HG02970 (cell line): ENCODE measurements around the gene NAA40.

Experiments used
- ATAC-seq: cut with Tn5 transposase; IDR thresholded peaks from one replicate; pipeline ENCODE4 v1.9.1; 2021; ENCODE audit warnings: mild to moderate bottlenecking, moderate library complexity, moderate number of reproducible peaks; ENCODE audit not compliant: unreplicated experiment, low FRiP score

NAA40 gene

GRCh38 chr11:63938479-63939396, at the start of gene NAA40:
Gene NAA40 (plus strand): TSS chr11:63939002. CDS start chr11:63939097, 95 bp downstream.
- ATAC-seq: peak; percentile 97

DNA sequence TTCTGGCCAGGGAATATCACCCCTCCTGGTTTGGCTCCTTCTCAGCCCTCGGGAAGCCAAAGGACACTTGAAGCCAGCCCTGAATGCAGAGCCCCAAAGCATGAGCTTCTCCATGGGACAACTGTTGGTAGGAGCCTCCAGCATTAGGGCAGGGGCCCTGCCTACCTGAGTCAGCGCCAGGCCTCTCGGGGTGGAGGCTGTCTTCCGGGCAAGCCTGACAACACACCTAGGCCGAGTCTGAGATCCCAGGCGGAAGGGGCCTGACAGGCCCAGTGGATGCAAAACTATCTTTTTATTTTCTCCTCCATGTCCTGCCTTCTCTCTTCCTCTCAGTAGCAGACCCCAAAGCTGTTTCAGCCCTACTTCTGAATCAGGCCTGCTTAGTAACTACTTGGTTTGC, 49.5 kb upstream of the NAA40 start:
- no peak for ATAC-seq

GRCh38 chr11:63890368-63890767, 48.4 kb upstream of the NAA40 start:
- ATAC-seq: no peak

GRCh38 chr11:63892228-63892627, 46.6 kb upstream of the NAA40 start:
- ATAC-seq: no peak

- ATAC-seq: no peak
Observed at GRCh38 chr11:63893355-63893754, 45.4 kb upstream of the NAA40 start.

- ATAC-seq: no peak
Observed at GRCh38 chr11:63896071-63896470, 42.7 kb upstream of the NAA40 start.

DNA sequence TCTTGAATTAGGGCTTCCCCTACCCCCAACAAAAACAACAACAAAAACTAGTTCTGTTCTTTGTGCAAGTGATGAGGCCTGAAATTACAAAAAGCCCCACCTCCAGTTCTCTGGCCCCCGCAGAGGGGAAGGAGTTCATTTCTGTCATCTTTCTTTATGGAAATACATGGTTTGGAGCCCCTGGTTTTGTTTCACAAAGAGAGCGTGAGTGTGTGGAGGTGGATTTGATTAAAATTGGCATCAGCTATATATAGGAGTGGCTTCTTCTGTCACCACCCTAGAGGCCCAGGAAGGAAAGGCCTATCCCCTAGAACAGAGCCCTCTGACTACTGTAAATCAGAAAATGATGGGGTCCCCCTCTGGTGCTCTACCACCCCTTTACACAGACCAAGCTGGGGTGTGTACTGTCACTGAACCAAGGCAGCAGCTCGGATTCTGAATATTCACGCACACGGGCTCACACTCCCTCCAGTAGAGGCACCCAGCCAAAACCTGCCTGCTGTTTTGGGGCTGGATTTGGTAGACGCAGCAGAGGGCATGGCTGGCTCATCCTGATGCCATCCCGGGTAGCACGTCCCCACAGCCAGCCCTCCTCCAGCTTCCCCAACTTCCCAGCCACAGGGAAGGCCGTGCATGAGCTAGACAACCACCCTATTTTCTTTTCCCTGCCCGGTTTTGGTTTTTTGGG, 41.2 kb upstream of the NAA40 start:
- ATAC-seq: no peak

DNA sequence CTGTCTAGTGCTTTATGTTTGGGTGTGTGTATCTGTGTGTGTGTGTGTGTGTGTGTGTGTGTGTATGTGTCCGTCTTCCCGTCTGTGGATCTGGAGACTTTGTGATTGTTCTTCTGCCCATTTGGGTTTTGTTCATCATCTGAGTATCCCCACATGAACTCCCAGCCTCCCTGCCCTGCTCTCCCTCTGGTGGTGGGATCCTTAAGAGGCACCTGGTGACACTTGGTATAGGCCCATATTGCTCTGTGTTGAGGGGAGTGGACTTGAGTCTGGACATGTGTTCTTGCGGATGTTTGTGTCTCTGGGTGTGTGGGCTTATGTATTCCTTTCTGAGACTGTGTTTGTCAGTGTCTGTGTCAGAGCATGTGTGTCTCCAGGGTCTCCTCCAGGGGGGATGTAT, 37.1 kb upstream of the NAA40 start:
- no peak for ATAC-seq

DNA sequence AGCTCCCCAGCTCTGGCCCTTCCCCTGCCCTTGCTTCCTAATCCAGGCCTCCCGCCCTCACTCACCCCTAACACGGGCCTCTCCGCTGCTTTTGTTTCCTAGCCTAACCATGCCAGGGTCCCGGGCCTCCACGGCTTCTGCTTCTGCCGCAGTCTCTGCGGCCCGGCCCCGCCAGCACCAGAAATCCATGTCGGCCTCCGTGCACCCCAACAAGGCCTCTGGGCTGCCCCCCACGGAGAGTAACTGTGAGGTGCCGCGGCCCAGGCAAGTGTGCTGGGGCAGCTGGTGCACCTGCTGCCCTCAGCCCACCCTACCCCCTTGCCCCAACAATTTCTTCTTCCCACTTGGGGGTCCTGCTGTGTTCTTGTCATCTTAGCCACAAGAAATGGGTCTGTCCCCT, 34.9 kb upstream of the NAA40 start:
- no peak for ATAC-seq

DNA sequence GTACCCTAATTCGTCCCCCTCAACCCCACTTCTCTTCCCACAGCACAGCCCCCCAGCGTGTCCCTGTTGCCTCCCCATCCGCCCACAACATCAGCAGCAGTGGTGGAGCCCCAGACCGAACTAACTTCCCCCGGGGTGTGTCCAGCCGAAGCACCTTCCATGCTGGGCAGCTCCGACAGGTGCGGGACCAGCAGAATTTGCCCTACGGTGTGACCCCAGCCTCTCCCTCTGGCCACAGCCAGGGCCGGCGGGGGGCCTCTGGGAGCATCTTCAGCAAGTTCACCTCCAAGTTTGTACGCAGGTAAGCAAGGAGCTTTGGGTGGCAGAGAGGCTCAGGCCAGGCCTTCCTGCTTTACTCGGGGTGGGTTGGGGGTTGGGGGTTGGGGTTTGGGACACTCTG, 34.1 kb upstream of the NAA40 start:
- no peak for ATAC-seq

- no peak for ATAC-seq
Observed at GRCh38 chr11:63905179-63905578, 33.6 kb upstream of the NAA40 start.

DNA sequence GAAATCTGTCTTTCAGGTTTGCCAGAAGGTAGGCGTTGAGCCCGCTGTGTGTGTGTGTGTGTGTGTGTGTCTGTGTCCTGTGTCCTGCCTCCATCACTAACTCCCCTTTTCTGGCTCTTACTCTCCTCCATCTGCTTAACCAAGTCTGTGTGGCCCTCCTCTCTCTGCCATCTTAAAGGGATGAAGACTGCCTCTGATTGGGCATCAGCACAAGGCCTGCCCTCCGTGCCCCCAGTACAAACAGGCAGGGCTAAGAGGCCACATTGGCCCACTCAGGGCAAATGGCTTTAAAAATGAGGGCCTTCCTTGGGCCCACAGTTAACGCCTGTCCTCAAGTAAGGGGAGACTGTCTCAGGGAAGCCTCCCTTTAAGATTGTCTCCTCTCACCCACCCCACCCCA, 32.7 kb upstream of the NAA40 start:
- ATAC-seq: no peak

DNA sequence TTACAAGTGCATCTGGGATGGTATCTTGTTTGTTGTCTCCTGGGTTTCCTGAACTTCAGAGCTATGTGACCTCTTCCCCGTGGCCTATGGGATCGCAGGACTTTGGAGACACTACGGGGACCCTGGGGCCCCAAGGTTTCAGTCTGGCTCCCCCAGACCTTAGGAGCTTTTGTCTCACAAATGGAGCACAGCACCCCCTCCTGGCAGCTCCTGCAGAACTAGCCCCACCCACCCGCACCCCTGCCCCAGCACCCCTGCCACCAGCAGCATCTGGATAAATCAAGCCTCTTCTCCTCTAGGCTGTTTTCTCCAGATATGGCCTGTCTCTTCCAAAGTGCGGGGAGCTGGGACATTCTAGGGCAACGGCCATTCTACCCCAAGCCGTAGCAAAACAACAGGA, 32.2 kb upstream of the NAA40 start:
- no peak for ATAC-seq

DNA sequence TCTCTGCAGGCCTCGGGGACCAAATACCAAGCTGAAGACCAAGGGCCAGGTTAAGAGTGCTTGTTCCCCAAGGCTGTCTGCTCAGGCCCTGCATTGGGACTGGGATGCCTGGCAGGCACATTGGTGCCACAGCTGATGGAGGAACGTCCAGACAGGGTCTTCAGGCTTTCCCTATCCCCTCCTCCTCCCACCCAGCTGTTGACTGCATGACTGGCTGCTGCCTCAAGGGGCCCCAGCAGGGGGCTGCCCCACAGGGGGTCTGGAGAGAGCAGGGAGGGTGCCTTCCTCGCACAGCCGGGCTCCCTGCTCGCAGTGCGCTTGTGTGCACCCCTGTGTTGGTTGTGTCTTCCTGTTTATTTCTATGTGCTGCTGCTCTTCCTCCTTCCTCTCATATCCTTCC, 31.7 kb upstream of the NAA40 start:
- ATAC-seq: no peak

DNA sequence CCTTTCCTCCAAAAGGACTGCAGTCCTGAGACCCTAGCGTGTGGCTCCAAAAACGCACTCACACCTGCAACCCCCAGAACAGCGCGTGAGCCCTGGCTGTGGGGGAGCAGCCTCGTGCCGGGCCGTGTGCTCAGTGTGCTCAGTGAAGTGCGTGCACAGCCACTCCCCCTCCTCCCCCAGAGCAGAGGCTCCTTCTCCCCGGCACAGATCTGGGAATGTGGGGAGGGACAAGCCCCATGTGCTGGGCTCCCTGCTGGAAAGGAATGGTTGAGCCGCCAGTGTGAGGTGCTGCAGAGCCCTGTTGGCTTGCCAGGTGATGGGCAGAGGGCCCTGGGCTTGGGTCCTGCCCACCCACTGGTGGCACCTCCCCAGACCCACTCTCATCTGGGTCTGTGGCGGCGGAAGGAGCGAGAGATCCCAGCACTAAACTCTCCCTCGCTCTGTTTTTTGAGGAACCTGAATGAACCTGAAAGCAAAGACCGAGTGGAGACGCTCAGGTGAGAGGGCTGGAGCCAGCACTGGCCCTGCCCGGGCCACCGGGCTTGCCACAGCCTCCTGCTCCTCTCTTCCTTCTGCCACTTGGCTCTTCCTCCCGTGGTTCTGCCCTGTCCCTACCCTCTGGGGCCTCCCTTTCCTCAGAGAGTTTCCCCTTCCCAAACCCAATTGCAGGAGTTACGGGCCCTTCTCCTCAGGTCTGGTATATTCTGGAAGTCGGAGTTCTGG, 30.8 kb upstream of the NAA40 start:
- no peak for ATAC-seq

DNA sequence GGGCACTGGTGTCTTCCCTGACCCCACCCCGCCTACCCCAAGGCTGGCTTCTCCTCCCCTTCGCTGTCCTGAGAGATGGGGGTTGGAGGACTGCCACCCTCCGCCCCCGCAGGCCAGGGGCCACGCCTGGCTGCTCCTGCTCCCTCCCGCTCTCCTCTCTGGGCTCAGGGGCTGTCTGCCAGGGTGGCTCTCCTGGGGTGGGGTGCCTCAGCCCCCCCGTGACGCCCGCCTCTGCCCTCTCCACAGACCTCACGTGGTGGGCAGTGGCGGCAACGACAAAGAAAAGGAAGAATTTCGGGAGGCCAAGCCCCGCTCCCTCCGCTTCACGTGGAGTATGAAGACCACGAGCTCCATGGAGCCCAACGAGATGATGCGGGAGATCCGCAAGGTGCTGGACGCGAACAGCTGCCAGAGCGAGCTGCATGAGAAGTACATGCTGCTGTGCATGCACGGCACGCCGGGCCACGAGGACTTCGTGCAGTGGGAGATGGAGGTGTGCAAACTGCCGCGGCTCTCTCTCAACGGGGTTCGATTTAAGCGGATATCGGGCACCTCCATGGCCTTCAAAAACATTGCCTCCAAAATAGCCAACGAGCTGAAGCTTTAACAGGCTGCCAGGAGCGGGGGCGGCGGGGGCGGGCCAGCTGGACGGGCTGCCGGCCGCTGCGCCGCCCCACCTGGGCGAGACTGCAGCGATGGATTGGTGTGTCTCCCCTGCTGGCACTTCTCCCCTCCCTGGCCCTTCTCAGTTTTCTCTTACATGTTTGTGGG, 30.0 kb upstream of the NAA40 start:
- no peak for ATAC-seq

GRCh38 chr11:63909591-63910506, 29.0 kb upstream of the NAA40 start:
- no peak for ATAC-seq

DNA sequence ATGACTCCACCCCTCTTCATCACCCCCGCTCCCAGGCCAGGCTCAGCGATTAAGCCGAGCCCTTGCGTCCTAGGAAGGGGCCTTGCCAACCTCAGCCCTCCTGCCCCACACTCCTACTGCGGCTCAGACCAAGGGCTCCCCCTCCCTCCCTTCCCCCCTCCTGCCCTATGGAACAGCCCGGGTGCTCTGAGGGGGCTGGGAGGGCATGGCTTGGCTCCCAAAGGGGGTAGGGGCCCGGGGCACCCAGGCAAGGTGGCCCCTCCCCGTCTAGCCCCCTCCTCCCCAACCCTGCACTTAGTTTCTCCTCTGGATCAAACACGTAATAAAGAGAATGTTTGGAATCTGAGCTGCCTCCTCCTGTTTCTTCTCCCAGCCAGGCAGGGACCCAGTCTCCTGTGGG, 28.1 kb upstream of the NAA40 start:
- ATAC-seq: no peak

DNA sequence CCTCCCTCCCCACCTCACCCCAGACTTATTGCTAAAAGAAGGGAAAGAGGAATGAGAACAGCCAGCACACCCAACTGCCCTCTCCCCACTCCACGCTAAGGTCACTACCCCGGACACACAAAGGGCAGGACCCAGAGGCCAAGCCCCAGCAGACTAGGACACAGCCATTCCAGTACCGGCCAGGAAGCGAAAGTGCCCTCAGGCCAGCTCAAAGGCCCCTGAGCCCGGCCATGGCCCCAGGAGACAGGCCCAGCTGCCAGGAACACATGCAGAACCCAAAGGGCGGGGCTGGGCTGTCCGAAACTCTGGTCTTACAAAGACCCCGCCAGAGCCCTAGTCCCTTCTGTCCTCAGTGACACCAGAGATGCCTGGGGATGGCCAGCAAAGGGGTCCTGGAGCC, 27.4 kb upstream of the NAA40 start:
- no peak for ATAC-seq
